Stimulated activated CD8-positive, alpha-beta memory T cell treated with anti-CD3 and anti-CD28 coated beads, Interleukin-12 subunit alpha, Interleukin-12 subunit beta, amount 100 ng/mL, for 24 hours (primary cell): Measurements from ENCODE around the gene USP21.

Source experiments
- DNase-seq: peaks from one replicate; pipeline ENCODE4 v3.0.0-alpha.2; 2020; ENCODE audit errors: extremely low read depth

USP21 gene

DNA sequence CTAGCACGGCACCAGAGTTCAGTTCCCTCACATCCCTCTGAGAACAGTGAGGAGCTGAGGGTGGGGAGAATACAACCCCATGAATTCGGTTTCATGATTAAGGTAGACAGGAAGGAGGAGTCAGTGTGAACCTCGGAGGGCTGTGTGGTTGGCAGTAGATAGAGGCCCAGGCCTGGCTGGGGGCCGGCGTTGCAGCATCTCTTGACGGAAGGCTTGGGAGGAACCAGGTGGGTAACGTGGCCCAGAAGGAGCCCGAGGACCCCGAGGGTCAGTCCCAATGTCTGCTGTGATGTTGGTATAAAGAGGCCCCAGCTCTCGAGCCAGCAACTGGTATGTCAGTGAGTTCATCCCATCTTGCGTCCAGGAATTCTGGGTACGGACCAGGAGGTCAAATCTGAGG lies 12.4 kb downstream of the USP21 start:
- no peak for DNase-seq

DNA sequence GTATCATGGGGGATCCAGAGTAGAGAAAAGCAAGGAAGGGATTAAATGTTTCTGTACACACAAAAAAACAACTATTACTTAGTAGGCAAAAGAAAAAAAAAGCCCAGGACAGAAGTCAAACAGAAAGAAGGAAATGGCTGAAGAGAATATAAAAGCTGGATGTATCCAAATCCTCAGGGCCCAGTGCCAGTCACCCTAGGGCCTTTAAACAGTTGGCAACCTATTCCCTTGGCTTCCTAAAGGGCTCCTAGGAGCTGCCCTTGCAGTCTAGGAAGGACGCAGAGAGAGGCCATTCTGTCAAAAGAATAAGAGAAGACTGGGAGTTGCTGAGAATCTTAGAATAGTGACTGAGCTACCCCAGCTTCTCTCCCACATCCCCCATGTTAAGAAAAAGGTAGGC lies 13.0 kb downstream of the USP21 start:
- DNase-seq, result no peak

DNA sequence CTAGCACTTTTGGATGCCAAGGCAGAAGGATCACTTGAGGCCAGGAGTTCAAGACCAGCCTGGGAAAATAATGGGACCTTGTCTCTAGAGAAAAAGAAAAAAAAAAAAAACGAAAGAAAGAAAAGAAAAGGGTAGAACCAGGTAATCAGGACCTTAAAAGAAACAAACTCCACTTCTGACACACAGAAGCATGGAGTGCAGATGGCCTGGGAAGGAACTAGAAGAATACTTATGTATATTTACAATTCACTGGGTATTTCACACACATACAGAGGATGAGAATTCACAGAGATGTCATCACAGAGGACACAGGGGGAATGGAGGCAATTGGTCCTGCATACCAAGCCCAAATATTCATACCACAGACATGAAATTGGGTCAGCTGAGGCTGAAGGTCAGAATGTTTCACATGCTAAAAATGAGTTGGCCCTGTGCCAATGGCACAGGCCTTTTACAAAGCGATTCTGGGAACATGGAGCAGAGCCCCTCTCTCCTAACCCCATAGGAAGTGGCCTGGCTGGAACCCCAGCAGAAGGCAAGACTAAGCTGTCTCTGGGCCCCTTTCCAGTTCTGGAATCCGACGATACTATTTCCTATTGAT lies 13.6 kb downstream of the USP21 start:
- DNase-seq, result no peak

DNA sequence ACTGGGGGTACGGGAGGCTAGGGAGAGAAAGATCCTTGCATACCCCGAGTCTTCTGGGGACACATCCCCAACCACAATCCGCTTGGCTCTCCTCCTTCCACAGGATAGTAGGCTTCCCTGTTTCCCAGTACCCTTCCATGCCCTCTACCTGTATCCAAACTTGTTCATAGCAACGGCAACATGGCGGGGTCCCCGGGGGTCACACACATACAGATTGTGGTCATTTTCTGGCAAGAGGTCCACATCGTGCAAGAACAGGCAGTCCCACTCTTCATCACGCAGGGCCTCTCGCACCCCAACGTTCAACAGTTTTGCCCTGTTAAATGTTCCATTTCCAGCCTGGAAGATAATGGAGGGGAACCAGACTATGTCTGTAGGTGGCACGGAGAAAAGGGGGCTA lies 14.4 kb downstream of the USP21 start:
- no peak for DNase-seq

DNA sequence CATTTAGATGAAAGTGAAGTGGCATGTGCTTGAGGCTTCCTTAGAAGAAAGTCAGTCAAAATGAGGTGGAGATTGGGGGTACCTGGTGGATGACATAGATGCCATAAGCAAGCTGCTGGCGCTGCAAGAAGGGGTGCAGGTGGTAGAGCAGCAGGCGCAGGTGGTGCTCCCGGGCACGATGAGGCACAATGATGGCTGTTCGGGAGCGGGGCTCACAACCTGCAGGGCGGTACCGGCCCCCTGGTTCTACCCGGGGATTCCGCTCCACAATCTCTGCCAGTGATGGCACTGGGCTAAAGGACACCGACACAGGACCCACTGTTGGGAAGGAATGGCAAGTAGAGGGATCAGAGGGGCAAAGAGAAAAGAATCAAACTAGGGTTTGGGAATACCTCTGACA lies 15.6 kb downstream of the USP21 start:
- no peak for DNase-seq

DNA sequence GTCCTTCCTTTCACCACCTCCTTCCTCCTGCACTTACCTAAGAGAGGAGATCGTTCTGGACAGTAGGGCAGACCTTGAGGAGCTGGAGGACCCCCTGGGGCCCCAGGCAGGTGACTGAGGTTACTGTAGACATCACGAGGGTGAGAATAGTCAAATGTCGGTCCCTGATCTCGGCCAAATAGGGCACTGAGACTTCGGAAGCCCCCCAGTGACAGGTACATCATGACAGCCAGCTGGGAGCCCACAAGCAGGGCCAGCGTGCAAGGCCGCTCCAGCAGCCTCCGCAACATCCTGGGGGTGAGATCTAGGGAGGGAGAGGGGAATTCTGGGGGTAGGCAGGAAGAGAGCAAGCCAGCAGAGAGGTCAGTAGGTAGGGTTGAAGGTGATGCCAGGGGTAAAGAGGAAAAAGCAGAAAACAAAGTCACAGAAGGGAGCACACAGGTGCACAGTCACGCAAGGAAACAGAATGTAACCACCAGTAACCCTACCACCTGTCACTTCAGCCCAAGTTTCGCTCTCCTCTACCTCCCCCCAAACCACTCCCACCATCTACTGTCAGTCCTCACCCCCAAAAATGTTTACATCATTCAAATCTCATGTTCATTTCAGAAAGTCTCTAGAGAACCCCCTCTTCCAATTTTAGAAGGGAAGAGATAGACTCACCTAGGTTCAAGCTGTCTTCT lies 16.6 kb downstream of the USP21 start:
- no peak for DNase-seq

DNA sequence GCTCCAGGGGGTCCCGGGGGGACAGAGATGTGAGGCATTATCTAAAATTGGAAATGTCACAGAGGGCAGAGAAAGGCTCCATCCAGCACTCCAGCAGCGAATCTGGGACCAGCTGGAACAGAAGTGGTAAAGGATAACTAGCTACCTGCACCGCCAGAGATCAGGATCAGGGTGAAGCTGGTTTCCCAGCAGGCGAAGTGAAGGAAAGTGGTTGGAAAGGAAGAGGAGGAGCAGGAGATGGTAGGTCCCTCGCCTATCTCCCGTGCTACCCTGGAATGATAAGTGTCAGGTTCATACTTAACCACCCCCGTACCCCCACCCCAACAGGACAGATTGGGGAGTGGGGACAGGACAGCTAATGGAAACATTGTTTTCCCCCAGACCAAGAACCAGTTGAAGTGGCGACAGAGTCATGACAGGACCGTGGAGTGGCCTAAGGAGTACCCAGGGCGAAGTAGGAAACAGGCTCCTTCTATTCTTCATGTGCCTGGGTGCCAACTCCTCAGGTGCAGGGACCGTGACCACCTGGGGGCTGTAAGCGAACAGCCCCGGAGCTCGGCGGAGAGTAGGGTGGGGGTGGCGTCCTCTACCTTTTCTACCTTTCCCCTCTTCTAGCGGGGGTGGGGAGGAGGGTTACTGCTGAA lies 17.3 kb downstream of the USP21 start:
- DNase-seq, result no peak

DNA sequence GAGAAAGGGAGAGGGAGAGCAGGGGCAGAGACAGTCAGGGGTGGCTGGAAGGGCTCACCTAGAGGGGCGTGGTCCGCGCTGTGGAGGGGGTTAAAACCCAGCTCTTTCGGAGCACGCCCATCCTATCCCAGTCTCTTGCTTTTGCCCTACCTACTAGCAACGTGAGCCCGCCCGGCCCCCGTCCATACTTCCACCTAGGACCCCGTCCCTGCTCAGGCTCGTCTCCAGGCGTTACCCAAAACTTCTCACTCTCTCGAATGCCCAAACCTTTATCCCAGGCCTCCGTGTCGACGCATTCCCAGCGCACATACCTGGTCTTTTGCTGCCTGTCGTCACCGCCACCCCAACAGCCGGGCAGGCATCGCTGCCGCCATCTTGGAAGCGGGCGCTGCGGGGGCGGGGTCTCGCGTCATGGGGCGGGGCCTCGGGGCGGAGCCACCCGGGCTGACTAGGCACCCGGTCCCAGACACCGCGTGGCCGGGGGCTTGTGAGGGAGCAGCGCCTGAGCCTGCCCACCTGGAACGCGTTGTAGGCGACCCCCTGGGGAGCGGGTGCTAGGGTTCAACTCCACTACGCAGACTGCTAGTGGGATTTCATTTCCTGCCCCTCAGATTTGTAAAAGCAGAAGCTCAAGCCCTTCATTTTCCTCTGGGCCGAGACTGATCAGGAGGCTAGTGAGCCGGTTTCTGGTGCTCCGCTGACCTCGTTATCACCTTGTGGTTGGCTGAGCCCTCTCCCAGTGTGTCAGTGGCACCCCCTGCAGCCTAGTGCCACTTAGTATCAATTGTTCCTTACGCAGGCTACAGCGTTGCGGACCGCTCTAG lies 18.0 kb downstream of the USP21 start, which contains the start of gene B4GALT3:
Gene B4GALT3 (minus strand): TSS at position 396 of the 824 bp plus-strand sequence. CDS start 1,447 bp downstream, outside the sequence.
- peak; percentile 90 for DNase-seq

DNA sequence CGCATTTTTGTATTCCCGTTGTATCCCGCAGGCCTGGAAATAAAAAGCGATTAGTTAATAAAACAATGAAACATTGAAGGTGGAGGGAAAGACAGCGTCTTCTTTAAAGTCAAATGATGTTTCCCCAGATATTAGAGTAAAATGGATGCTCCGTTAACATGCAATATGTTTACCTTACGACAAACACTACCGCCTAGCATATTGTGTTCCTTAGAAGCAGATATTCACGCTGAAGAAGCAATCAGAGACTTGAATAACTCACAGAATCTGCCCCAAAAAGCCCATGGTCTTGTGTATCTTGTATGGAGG lies 18.6 kb downstream of the USP21 start:
- DNase-seq, result no peak

DNA sequence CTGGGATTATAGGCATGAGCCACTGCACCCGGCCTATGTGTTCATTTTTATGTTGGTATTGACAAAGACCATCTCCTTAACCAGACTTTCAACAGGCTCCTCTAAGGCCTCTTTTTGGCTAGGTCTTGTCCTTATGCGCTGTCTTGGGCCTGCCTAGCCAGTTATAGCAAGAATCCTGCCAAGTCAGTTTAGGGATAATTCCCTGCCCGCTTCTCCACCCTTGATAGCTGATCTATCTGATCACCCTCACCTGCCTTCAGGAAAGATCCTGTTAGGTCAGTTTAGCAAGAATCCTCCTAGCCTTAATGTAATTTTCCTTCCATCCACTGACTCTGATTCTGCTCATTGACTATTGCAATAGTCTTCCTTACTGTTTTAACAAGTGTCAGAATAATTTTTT lies 20.4 kb downstream of the USP21 start:
- DNase-seq, result no peak

DNA sequence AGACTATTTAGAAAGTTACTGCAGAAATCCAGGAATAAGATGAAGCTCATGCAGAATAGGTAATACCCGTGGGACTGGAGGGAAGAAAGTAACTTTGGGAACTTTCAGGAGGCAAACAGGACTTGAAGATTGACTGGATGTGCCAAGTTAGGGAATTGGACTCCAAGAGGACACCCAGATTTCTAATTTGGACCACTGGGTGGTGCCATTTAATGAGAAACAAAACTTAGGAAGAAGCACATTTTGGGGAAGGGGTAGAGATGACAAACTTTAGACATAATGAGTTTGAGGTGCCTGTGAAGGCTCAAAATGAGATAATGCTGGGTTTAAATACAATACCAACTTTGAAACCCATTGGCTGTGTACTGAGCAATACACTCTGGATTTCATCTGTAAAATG lies 21.3 kb downstream of the USP21 start:
- DNase-seq, result no peak

DNA sequence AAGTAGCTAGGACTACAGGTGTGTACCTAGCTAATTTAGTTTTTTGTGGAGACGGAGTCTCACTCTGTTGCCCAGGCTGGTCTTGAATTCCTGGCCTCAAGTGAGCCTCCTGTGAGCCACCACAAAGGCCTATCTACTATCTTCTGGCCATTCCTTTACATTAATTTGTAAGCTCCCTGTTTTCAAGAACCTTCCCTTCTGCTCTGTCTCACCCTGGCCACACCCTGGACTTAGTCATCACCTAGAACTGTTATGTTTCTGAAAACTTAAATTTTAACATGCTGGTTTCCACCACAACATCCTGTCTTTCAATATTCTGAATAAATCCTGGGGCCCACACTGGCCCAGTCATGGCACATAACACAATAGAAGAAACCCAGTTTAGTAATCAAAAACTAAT lies 22.9 kb downstream of the USP21 start:
- DNase-seq, result peak; percentile 34

DNA sequence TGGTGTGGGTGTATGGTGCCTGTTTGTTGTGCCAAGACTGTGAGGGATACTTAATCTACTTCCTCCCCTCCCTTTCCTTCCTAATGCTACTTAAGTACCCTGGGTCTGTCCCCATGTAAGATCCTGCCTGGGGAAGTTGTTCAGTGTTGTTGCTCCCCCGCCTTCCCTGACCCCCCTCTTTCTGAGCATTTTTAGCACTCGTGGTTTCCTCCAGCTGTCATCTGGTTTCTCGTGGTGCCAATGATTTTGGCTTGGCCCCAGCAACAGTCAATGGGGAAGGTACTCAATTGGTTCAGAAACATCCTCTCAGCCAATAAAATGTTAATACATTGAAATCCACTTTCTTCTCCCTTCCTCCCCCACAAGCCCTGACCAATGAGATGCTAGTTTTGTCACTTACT lies 26.0 kb downstream of the USP21 start:
- DNase-seq, result peak; percentile 38

DNA sequence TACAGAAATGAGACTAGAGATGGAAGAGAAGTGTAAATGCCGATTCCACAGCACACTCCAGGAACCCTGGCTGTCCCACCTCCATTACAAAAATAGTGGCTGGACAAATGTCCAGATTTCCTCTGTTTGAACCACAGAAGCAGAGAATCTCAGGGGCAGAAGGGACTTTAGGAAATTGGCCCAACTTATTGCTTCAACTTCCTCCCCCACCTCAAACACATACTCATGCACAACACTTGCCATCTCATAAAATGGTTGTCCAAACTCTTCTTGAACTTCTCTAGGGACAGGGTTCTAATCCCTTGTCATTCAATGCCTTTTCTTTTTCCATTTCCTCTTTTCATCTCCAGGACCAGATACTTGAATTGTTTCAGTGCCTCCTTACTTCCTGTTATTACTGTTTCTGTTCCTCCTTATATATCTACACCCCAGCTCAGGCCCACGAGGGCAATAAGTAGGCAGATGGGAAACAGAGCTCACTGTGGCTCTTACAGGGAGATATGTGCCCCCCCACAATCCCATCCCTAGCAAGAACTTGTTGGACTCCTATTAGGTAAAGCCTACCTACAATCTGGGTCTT lies 26.5 kb downstream of the USP21 start:
- no peak for DNase-seq

DNA sequence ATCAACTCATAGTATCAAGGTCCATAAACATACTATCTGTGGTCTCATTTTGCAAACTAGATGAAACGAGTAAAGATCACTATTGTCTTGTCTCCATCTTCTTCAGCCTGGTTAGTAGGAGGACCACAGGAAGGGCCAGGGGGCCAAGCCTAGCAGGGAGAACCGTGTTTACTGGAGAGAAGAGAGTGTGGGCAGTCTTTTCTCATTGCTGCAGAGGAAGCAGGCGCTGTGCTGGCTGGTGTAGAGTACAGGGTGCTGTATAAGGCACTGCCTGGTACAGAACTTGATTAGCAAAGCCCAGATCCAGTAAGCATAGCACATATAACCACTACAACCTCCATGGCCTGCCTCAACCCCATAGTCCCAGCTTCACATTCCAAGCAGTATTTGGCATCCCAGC lies 28.0 kb downstream of the USP21 start:
- no peak for DNase-seq

DNA sequence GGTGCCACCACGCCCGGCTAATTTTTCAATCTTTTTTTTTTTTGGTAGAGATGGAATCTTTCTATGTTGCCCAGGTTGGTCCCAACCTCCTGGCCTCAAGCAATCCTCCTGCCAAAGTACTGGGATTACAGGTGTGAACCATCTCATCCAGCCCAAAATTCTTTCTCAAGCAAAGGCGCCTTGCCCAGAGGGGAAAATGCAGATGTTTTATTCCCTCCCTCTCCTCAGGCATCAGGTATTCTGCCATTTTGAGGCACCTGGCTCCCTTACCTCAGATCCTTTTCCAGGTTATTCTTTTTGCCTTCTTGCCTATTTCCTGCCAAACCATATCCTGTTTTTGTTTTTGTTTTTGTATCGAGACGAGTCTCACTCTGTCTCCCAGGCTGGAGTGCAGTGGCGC lies 29.1 kb downstream of the USP21 start:
- DNase-seq, result no peak

DNA sequence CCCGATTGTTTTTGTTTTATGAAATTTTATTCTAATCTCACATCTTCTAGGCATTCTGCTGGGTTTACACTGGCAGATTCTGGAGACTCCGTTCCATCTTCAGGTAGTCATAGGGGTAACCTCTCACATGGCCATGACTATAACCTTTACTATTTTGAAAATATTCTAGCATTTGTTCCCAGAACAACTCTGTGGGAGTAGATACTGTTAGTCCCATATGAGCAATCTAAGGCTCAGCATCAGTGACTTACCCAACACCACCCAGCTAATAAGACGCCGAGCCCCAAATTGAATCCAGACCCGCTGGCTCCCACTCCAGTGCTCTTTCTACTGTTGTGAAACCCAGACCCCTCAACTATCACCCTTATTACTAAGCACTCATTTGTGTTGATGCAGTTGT lies 29.7 kb downstream of the USP21 start:
- DNase-seq, result no peak

DNA sequence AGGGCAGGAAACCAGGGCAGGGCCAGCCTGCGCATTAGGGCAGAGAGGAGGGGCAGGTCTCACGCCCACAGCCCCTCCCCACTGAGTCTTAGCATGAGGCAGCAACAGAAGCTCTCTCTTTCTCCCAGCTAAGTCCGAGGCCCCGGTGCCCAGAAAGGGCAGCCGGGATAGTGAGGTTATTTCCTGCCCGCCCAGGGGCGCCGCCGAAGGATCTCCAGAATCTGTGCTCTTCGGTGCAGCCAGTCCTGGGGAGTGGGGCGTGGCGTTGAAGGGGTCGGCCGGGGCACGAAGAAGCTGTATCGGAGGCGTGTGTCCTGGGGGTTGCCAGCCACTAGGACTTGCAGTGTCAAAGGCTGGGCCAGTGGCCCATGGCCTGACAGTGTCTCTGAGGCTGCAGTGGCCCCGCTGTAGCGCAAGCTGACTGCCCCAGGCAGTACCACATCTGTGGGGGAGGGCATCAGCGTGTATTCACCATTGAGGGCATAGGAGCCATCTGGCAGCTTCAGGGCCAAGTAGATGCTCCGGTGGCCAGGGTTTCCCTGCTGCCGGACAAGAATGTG lies 31.7 kb downstream of the USP21 start:
- no peak for DNase-seq

DNA sequence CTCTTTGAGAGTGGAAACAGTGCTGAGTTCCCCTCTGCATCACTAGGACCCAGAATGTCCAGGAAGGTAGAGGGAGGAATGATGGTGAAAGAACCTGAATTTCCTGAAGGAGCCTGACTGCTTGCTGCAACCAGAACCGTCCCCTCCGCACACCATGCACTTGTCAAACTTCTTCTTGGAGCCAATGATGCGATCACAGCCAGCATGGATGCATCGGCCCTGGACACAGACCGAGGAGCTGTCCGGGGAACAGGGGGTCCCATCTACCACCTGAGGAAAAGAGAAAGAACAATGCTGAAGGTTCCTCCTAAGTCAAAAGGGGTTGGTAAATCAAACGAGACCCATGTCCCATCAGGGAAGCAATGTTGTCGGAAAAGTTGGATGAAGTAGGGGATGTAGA lies 32.7 kb downstream of the USP21 start:
- DNase-seq, result no peak

DNA sequence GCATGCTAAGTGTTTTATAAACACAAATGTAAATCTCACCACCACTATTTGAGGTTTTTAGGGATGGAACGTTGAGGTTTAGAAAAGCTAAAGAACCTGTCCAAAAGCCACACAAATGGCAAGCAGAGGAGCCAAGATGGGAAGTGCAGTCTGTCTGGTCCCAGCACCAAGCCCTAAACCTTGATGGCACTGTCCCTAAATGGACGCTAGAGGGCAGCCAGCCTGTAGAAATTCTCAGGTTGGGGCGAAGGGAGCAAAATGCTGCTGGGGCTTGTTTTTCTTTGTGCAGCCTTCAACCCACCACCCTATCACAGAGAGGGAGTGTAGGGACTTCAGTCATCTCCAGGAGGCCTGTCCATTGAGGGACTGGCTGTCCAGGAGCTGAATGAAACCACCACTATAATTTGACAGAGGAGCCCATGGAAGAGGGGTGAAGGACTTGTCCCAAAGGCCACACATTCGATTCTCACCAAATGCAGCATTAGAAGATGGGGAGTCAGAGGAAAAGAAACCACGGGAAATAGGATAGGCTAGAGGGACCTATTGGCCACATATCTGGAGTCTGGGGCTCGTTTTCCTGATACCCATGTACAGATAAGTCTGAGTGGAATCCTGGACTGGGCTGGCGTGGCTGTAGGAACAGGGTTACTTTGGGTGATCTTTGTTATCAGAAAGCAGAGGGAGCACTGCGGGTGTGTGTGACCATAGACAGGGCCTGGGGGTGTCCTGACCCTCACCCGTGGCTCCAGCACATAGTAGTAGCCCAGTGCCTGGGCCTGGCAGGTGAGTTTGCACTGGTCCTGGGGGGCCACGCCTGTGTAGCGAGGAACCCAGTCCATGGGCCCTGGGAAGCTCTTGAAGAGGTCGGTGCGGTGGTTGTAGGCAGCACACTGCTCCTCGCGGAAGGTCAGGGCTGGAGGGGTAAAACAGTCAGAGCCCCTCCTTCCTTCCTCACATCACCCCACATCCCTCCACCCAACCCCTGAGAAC lies 33.5 kb downstream of the USP21 start:
- DNase-seq, result peak; percentile 23
